Bronchial epithelial cell (primary cell): ENCODE data around the gene ACAP2. TPM values are rescaled to one million over a fixed set of nuclear protein-coding genes. Genes with fewer than 3 reads are reported as not detected.

Source experiments
- DNase-seq: peaks from one replicate; pipeline ENCODE4 v3.0.0-alpha.2; 2010; ENCODE audit warnings: low read depth
- FAIRE-seq: peaks from 2 replicates; lab custom pipeline; 2011; peaks lifted over from hg19 to GRCh38; lab: Jason Lieb, UNC
- H3K27me3 ChIP-seq: 2 replicates; pipeline ENCODE4 v1.5.1; 2011; ENCODE audit warnings: low read length; ENCODE audit not compliant: control insufficient read depth, insufficient read depth
- H3K36me3 ChIP-seq: 2 replicates; pipeline ENCODE4 v1.5.1; 2011; ENCODE audit warnings: low read length; ENCODE audit not compliant: control insufficient read depth, insufficient read depth
- H3K4me3 ChIP-seq: 2 replicates; pipeline ENCODE4 v1.5.1; 2011; ENCODE audit warnings: mild to moderate bottlenecking, low read depth, low read length, control low read depth
- total RNA-seq: library from RNA; depleted of rRNA; stranded (reverse); fragments of >200 nt; gene quantifications from 2 replicates; pipeline ENCODE4 v1.2.1, GENCODE V29; 2014
- TF ChIP-seq, protein P1 (sequence below): IDR thresholded peaks from 2 replicates; pipeline ENCODE4 v1.5.1; 2011; ENCODE audit warnings: mild to moderate bottlenecking, moderate library complexity, low read length, control low read depth, inconsistent platforms; ENCODE audit not compliant: insufficient read depth, severe bottlenecking

The ACAP2 gene
- total RNA-seq, 1 donor from 2014 or later: 51.9 TPM

DNA sequence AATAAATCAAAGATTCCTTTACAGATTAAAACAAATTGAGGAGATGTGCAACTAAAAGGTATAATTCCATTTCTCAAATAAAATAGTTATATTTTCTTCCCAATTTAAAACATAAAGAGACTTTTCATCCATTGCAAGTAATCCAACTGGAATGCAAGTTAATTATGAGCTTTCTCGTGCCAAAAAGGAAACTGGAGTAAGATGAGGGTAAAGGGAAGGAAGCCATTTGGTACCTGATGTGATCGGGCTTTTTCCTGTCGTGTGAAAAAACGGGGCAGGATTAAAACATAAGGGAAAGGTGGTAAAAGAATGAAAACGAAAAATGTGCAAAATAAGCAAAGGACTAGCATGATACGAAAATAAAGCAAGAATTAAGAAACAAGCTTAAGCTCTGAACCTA is 130.1 kb downstream of the ACAP2 start:
- FAIRE-seq (no peak), DNase-seq (no peak)
- no peaks in the 10 kb centered on the region for H3K36me3 ChIP-seq
- no peaks in the 10 kb centered on the region for H3K27me3 ChIP-seq
- no peak overlapping the region for H3K4me3 ChIP-seq
- TF ChIP-seq, protein P1, sequence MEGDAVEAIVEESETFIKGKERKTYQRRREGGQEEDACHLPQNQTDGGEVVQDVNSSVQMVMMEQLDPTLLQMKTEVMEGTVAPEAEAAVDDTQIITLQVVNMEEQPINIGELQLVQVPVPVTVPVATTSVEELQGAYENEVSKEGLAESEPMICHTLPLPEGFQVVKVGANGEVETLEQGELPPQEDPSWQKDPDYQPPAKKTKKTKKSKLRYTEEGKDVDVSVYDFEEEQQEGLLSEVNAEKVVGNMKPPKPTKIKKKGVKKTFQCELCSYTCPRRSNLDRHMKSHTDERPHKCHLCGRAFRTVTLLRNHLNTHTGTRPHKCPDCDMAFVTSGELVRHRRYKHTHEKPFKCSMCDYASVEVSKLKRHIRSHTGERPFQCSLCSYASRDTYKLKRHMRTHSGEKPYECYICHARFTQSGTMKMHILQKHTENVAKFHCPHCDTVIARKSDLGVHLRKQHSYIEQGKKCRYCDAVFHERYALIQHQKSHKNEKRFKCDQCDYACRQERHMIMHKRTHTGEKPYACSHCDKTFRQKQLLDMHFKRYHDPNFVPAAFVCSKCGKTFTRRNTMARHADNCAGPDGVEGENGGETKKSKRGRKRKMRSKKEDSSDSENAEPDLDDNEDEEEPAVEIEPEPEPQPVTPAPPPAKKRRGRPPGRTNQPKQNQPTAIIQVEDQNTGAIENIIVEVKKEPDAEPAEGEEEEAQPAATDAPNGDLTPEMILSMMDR: no peak

- DNase-seq: no peak
- TF ChIP-seq, protein P1: no peak
- no peaks in the 10 kb centered on the region for H3K36me3 ChIP-seq
- no peak for FAIRE-seq
- H3K4me3 ChIP-seq: no peak overlapping the region
- H3K27me3 ChIP-seq: no peaks in the 10 kb centered on the region
Measured at GRCh38 chr3:195307711-195308110, 135.1 kb downstream of the ACAP2 start.

- TF ChIP-seq, protein P1: no peak
- Histone ChIP-seq H3K27me3 (no peaks in the 10 kb centered on the region), H3K36me3 (no peaks in the 10 kb centered on the region), H3K4me3 (no peak overlapping the region)
- no peak for DNase-seq
- no peak for FAIRE-seq
Measured at GRCh38 chr3:195306369-195306768, 136.5 kb downstream of the ACAP2 start.

DNA sequence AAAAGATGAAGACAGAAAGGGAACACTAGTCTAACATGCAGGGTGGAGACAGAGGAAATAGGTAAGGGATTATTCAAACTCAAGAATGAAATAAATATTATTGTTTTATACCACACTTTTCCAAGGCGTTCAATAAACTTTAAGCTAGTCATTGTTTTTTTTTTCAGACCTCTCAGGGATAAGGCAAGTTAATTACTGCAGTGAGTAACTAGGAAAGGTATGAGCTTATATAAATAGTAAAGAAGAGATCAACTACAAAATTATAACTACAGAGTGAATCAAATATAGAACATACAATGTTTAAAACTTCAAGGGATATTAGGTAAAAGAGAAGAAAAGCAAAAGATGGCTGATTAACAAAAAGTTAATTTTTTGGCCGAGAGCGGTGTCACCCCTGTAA is 140.4 kb downstream of the ACAP2 start:
- Histone ChIP-seq H3K27me3 (no peaks in the 10 kb centered on the region), H3K4me3 (no peak overlapping the region), H3K36me3 (peaks cover 2% of the 10 kb centered on the region)
- FAIRE-seq: no peak
- DNase-seq: no peak
- TF ChIP-seq, protein P1: no peak

- no peak overlapping the region for H3K4me3 ChIP-seq
- H3K36me3 ChIP-seq: peaks cover 2% of the 10 kb centered on the region
- TF ChIP-seq, protein P1: no peak
- DNase-seq: no peak
- no peaks in the 10 kb centered on the region for H3K27me3 ChIP-seq
- no peak for FAIRE-seq
Measured at GRCh38 chr3:195297446-195297845, 145.4 kb downstream of the ACAP2 start.

DNA sequence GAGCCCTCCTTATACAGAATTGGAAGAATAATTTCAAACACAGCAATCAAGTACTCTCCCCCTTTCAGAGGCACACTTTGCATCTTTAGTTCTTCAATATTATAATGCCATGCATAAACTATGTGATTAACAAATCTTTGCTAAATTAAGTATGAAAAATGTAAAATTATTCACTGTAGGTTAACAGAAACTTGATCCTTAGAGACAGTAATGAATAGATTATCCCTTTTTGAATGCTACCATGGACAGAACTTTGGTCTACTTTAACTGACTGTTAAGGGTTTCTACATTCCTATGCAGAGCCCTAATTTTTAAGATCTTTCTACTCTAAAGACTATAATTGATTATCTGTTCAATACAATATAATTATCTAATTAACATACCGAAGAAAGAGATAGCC is 146.2 kb downstream of the ACAP2 start:
- TF ChIP-seq, protein P1: no peak
- peaks cover 2% of the 10 kb centered on the region for H3K36me3 ChIP-seq
- FAIRE-seq (no peak), DNase-seq (no peak)
- no peaks in the 10 kb centered on the region for H3K27me3 ChIP-seq
- no peak overlapping the region for H3K4me3 ChIP-seq
